DND-41 (cell line): ENCODE measurements around the gene TMBIM1.

ENCODE experiments used
- ATAC-seq: fragments of 200-7000 bp; cut with Tn5 transposase; 3 replicates; pipeline ENCODE4 v1.9.1; 2021; ENCODE audit warnings: low read depth; ENCODE audit not compliant: insufficient read depth
- DNase-seq: peaks from one replicate; pipeline ENCODE4 v3.0.0-alpha.2; 2020
- H2AFZ ChIP-seq: 2 replicates; pipeline ENCODE4 v1.6.0; 2012; ENCODE audit warnings: low read depth, low read length
- H3K27ac ChIP-seq: 2 replicates; pipeline ENCODE4 v1.5.1; 2012; ENCODE audit warnings: low read length, inconsistent platforms
- H3K27me3 ChIP-seq: fragments of 200-600 bp; sonication (generic); 2 replicates; pipeline ENCODE4 v1.6.0; 2012; ENCODE audit warnings: low read length, mild to moderate bottlenecking, inconsistent platforms; ENCODE audit not compliant: insufficient read depth, poor library complexity
- H3K36me3 ChIP-seq: 2 replicates; pipeline ENCODE4 v1.5.1; 2012; ENCODE audit warnings: low read length, inconsistent platforms; ENCODE audit not compliant: insufficient read depth
- H3K4me1 ChIP-seq: 2 replicates; pipeline ENCODE4 v1.5.1; 2012; ENCODE audit warnings: mild to moderate bottlenecking, low read length; ENCODE audit not compliant: insufficient read depth
- H3K4me2 ChIP-seq: 2 replicates; pipeline ENCODE4 v1.6.0; 2012; ENCODE audit warnings: mild to moderate bottlenecking, moderate library complexity, low read length, inconsistent platforms; ENCODE audit not compliant: insufficient read depth
- H3K4me3 ChIP-seq, 2 experiments: fragments of 200-600 bp in 1 of 2; shearing (Covaris generic) in 1 of 2; 2 replicates each; pipeline ENCODE4 v1.5.1; 2012 to 2016; ENCODE audit warnings: inconsistent platforms in 2 of 2, low read length in 2 of 2, mild to moderate bottlenecking in 2 of 2, low read depth in 1 of 2, moderate library complexity in 1 of 2
- H3K79me2 ChIP-seq: 2 replicates; pipeline ENCODE4 v1.6.0; 2012; ENCODE audit warnings: low read length, inconsistent platforms; ENCODE audit not compliant: insufficient read depth
- H3K9ac ChIP-seq: 2 replicates; pipeline ENCODE4 v1.6.0; 2012; ENCODE audit warnings: low read depth, mild to moderate bottlenecking, inconsistent platforms, low read length, moderate library complexity
- H3K9me3 ChIP-seq: 2 replicates; pipeline ENCODE4 v1.5.1; 2012; ENCODE audit warnings: low read length, moderate library complexity, mild to moderate bottlenecking, inconsistent platforms; ENCODE audit not compliant: insufficient read depth, severe bottlenecking
- H4K20me1 ChIP-seq: 2 replicates; pipeline ENCODE4 v1.6.0; 2012; ENCODE audit warnings: low read length; ENCODE audit not compliant: insufficient read depth
- EZH2 ChIP-seq: IDR thresholded peaks from 3 replicates; pipeline ENCODE4 v1.6.1; 2012; ENCODE audit warnings: borderline replicate concordance, low read depth, mild to moderate bottlenecking, moderate library complexity, low read length, inconsistent platforms; ENCODE audit not compliant: severe bottlenecking
- TF ChIP-seq, protein P1 (sequence below): IDR thresholded peaks from 2 replicates; pipeline ENCODE4 v1.5.1; 2012; ENCODE audit warnings: borderline replicate concordance, low read length, moderate library complexity, mild to moderate bottlenecking; ENCODE audit not compliant: poor library complexity, severe bottlenecking; ENCODE audit errors: extremely low read depth

Gene TMBIM1

DNA sequence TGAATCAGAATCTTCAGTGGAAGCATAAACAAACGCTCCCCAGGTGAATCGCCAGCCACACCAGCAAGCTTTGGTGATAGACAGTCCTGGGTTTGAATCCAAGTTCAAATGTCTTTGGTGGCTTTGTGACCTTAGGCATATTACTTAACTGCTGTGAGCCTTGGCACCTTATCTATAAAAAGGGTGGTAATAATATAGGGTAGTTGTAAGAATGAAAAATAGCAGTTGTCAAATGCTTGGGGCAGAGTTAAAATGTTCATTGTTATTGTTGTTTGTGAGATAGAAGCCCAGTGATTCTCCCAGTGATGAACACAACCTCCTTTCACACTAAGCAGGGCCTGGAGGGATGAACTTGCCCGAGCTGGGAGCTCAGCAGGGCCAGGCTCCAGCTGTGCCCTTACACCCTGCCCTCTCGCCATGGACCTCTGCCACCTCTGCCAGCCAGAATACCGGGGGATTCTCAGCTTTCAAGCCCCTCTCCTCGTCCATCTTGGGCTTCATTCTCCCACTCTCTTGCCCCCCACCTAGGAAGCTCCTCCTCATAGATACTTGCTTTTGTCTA, 6.1 kb upstream of the TMBIM1 start:
- Histone ChIP-seq H3K4me1 (peaks cover 5% of the 10 kb centered on the region), H4K20me1 (no peaks in the 10 kb centered on the region), H3K9me3 (no peaks in the 10 kb centered on the region), H2AFZ (no peak overlapping the region), H3K36me3 (no peaks in the 10 kb centered on the region), H3K4me2 (no peak overlapping the region), H3K27ac (no peak overlapping the region), H3K9ac (no peak overlapping the region), H3K79me2 (no peaks in the 10 kb centered on the region), H3K4me3 (no peak overlapping the region), H3K27me3 (no peaks in the 10 kb centered on the region)
- TF ChIP-seq, protein P1, sequence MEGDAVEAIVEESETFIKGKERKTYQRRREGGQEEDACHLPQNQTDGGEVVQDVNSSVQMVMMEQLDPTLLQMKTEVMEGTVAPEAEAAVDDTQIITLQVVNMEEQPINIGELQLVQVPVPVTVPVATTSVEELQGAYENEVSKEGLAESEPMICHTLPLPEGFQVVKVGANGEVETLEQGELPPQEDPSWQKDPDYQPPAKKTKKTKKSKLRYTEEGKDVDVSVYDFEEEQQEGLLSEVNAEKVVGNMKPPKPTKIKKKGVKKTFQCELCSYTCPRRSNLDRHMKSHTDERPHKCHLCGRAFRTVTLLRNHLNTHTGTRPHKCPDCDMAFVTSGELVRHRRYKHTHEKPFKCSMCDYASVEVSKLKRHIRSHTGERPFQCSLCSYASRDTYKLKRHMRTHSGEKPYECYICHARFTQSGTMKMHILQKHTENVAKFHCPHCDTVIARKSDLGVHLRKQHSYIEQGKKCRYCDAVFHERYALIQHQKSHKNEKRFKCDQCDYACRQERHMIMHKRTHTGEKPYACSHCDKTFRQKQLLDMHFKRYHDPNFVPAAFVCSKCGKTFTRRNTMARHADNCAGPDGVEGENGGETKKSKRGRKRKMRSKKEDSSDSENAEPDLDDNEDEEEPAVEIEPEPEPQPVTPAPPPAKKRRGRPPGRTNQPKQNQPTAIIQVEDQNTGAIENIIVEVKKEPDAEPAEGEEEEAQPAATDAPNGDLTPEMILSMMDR: no peak
- no peak for TF ChIP-seq EZH2
- no peak for ATAC-seq
- DNase-seq: no peak

DNA sequence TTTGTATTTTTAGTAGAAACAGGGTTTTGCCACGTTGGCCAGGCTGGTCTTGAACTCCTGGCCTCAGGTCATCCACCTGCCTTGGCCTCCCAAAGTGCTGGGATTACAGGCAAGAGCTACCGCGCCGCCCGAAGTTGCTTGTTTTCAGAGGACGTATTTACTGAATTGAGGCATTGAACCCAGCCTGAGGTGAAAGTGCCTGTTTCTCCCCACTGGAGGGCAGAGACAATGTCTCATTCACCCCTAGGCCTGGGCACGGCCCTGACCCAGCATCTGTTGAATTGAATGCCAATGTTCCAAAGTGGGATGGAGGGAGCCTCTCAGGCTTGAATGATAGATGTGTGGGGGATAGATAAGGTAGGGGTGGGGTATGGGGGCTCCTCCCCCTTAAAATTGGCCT, 4.5 kb upstream of the TMBIM1 start:
- Histone ChIP-seq H3K9ac (no peak overlapping the region), H4K20me1 (no peaks in the 10 kb centered on the region), H2AFZ (no peak overlapping the region), H3K27ac (no peak overlapping the region), H3K9me3 (no peaks in the 10 kb centered on the region), H3K79me2 (no peaks in the 10 kb centered on the region), H3K36me3 (no peaks in the 10 kb centered on the region), H3K4me2 (no peak overlapping the region), H3K27me3 (no peaks in the 10 kb centered on the region), H3K4me1 (peaks cover 5% of the 10 kb centered on the region), H3K4me3 (no peak overlapping the region)
- no peak for TF ChIP-seq EZH2
- TF ChIP-seq, protein P1: no peak
- no peak for DNase-seq
- no peak for ATAC-seq

DNA sequence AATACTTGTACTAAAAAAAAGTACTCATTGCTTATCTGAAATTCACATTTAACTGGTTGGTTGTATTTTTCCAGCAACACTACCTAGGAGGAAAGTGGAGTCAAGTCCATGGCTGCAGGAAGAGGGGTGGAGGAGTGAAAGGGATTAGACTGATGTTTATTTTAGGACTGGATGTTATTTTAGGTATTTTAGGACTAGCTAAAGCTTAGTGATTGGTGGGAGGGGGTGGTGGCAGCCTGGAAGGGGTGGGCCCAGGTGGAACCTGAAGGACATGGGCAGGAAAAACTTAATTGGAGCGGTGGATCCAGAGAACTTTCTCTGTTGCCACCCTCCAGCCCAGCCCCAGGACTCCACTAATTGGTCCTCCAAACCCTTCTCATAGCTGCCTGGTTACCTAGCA, 3.9 kb upstream of the TMBIM1 start:
- no peaks in the 10 kb centered on the region for H3K79me2 ChIP-seq
- H3K9ac ChIP-seq: no peak overlapping the region
- no peak for TF ChIP-seq EZH2
- H2AFZ ChIP-seq: no peak overlapping the region
- H3K9me3 ChIP-seq: no peaks in the 10 kb centered on the region
- ATAC-seq: no peak
- no peaks in the 10 kb centered on the region for H3K27me3 ChIP-seq
- H3K27ac ChIP-seq: no peak overlapping the region
- no peaks in the 10 kb centered on the region for H4K20me1 ChIP-seq
- H3K36me3 ChIP-seq: no peaks in the 10 kb centered on the region
- H3K4me1 ChIP-seq: peaks cover 2% of the 10 kb centered on the region
- no peak for DNase-seq
- H3K4me2 ChIP-seq: no peak overlapping the region
- no peak overlapping the region for H3K4me3 ChIP-seq

DNA sequence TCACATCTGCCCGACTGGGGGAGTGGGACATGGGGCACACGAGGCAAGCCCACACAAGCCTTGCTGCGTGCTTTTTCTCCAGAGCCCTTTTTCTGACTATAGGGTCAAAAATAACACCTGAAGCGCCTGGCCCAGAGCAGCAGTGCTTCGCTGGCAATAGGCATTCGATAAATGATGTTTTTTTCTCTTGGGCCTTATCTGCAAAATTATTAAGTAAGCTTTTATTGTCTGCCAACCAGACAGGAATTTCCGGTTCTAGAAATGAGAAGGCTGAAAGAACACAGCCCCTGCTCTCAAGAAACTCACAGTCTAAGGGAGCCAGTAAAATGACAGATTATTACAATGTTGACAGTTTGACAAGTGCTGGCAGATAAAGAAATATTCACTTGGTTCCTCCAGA, 2.7 kb upstream of the TMBIM1 start:
- Histone ChIP-seq H3K9ac (no peak overlapping the region), H3K27me3 (no peaks in the 10 kb centered on the region), H3K36me3 (no peaks in the 10 kb centered on the region), H4K20me1 (no peaks in the 10 kb centered on the region), H3K4me3 (no peak overlapping the region), H2AFZ (no peak overlapping the region), H3K27ac (no peak overlapping the region), H3K4me1 (no peaks in the 10 kb centered on the region), H3K9me3 (no peaks in the 10 kb centered on the region), H3K4me2 (no peak overlapping the region), H3K79me2 (no peaks in the 10 kb centered on the region)
- ATAC-seq: no peak
- TF ChIP-seq EZH2: no peak
- TF ChIP-seq, protein P1: no peak
- no peak for DNase-seq
